K562 (cell line): ENCODE data around the gene PKD1. TPM values are rescaled to one million over a fixed set of nuclear protein-coding genes. Genes with fewer than 3 reads are reported as not detected.

ENCODE experiments used
- ATAC-seq: fragments of 200-7000 bp; cut with Tn5 transposase; 3 replicates; pipeline ENCODE4 v1.9.1; 2020; ENCODE audit warnings: moderate library complexity
- BruUV-seq: library from RNA; stranded (reverse); fragments of 400-500 nt; replicated peaks from 2 replicates; lab custom pipeline; 2021; lab: Mats Ljungman, UMichigan
- CTCF ChIA-PET: fragments of 300-600 bp; formaldehyde crosslinking; extraction: SDS; loops from one replicate; lab custom pipeline; 2021; ENCODE audit warnings: low intra/inter-chr PET ratio; lab: Yijun Ruan, JAX
- POLR2A ChIA-PET: fragments of 300-600, 350-650 bp; sonication (Branson Sonifier 250); formaldehyde crosslinking; extraction: SDS; loops from one replicate; lab custom pipeline; 2021; ENCODE audit warnings: antibody characterized with exemption, inconsistent platforms; lab: Yijun Ruan, JAX
- DNase-seq, 4 experiments: peaks; one replicate each; pipeline versions ENCODE4 v3.0.0 to v3.0.0-alpha.2; 2011 to 2018; ENCODE audit warnings: low spot score in 3 of 4, mixed read lengths in 3 of 4; ENCODE audit errors: extremely low read depth in 1 of 4
- FAIRE-seq: peaks from 2 replicates; lab custom pipeline; 2011; peaks lifted over from hg19 to GRCh38; lab: Jason Lieb, UNC
- H2AFZ ChIP-seq: 2 replicates; pipeline ENCODE4 v1.6.0; 2011; ENCODE audit warnings: low read depth, low read length, control low read depth, inconsistent platforms
- H3K27ac ChIP-seq: fragments of 200-600 bp; 3 replicates; pipeline ENCODE4 v1.8.0; 2011; ENCODE audit warnings: low read depth, mild to moderate bottlenecking, control low read depth, inconsistent platforms, low read length, moderate library complexity, mixed read lengths; ENCODE audit errors: extremely low read depth
- H3K27me3 ChIP-seq, 2 experiments: fragments of 300-600 bp in 1 of 2; 2 replicates in 1 of 2; 3 replicates in 1 of 2; pipeline versions ENCODE4 v1.6.0 to v1.8.0; 2011; ENCODE audit warnings: inconsistent platforms in 2 of 2, low read length in 2 of 2, mild to moderate bottlenecking in 1 of 2, mixed read lengths in 1 of 2, moderate library complexity in 1 of 2; ENCODE audit not compliant: control insufficient read depth in 2 of 2, insufficient read depth in 2 of 2
- H3K36me3 ChIP-seq: fragments of 300-600 bp; 3 replicates; pipeline ENCODE4 v1.8.0; 2011; ENCODE audit warnings: mild to moderate bottlenecking, low read length, inconsistent platforms; ENCODE audit not compliant: control insufficient read depth, insufficient read depth
- H3K4me1 ChIP-seq, 2 experiments: fragments of 200-600 bp in 1 of 2; replicated peaks in 1 of 2; 2 replicates in 1 of 2; 3 replicates in 1 of 2; pipeline versions ENCODE4 v1.5.1 to v1.8.0; 2011; ENCODE audit warnings: inconsistent platforms in 2 of 2, low read length in 2 of 2, mild to moderate bottlenecking in 1 of 2, mixed read lengths in 1 of 2, moderate library complexity in 1 of 2; ENCODE audit not compliant: control insufficient read depth in 2 of 2, insufficient read depth in 2 of 2
- H3K4me2 ChIP-seq: 2 replicates; pipeline ENCODE4 v1.6.1; 2011; ENCODE audit warnings: low read length, control low read depth, inconsistent platforms, mixed read lengths; ENCODE audit not compliant: insufficient read depth
- H3K4me3 ChIP-seq: fragments of 200-600 bp; sonication (generic), shearing (Covaris generic); 2 replicates; pipeline ENCODE4 v1.5.1; 2016; ENCODE audit warnings: control low read depth, inconsistent platforms
- H3K79me2 ChIP-seq: fragments of 200-600 bp; 3 replicates; pipeline ENCODE4 v1.8.0; 2011; ENCODE audit warnings: low read length, inconsistent platforms; ENCODE audit not compliant: control insufficient read depth, insufficient read depth
- H3K9ac ChIP-seq, 2 experiments: 2 replicates each; pipeline versions ENCODE4 v1.6.0 to v1.6.1; 2011; ENCODE audit warnings: low read depth in 2 of 2, low read length in 2 of 2, control low read depth in 1 of 2, inconsistent platforms in 1 of 2, mild to moderate bottlenecking in 1 of 2, mixed read lengths in 1 of 2; ENCODE audit not compliant: insufficient read depth in 1 of 2
- H3K9me1 ChIP-seq: one replicate; pipeline ENCODE4 v1.6.0; 2011; ENCODE audit warnings: inconsistent platforms, mild to moderate bottlenecking, low read length, moderate library complexity; ENCODE audit not compliant: control insufficient read depth, insufficient read depth
- H3K9me3 ChIP-seq: replicated peaks from 2 replicates; pipeline ENCODE4 v1.5.1; 2011; ENCODE audit warnings: low read depth, low read length, inconsistent platforms; ENCODE audit not compliant: control insufficient read depth, insufficient read depth
- H4K20me1 ChIP-seq: replicated peaks from 2 replicates; pipeline ENCODE4 v1.6.1; 2011; ENCODE audit warnings: low read length, inconsistent platforms, mixed read lengths; ENCODE audit not compliant: control insufficient read depth, insufficient read depth
- CSDE1 ChIP-seq, 2 experiments: fragments of 450-650 bp; IDR thresholded peaks; 2 replicates each; pipeline ENCODE4 v1.6.1; 2016; ENCODE audit warnings: mild to moderate bottlenecking in 1 of 2
- DLX4 ChIP-seq: fragments of 250-450 bp; sonication (Bioruptor Pico); IDR thresholded peaks from 2 replicates; pipeline ENCODE4 v1.6.1; 2021; ENCODE audit warnings: mild to moderate bottlenecking
- ELK3 ChIP-seq: fragments of 450-650 bp; formaldehyde crosslinking; IDR thresholded peaks from 2 replicates; pipeline ENCODE4 v1.4.0; 2020; ENCODE audit warnings: mild to moderate bottlenecking
- MBD1 ChIP-seq: fragments of 250-450 bp; sonication (Bioruptor Pico); IDR thresholded peaks from 2 replicates; pipeline ENCODE4 v1.8.0; 2022; ENCODE audit warnings: inconsistent platforms
- POLR2G ChIP-seq: fragments of 200-400 bp; formaldehyde crosslinking; IDR thresholded peaks from 2 replicates; pipeline ENCODE4 v1.6.1; 2017; ENCODE audit warnings: low read depth, mild to moderate bottlenecking, antibody characterized with exemption, low read length, moderate library complexity
- PPARD ChIP-seq: fragments of 250-450 bp; sonication (Bioruptor Pico); IDR thresholded peaks from 2 replicates; pipeline ENCODE4 v1.8.0; 2022; ENCODE audit warnings: inconsistent platforms, mild to moderate bottlenecking, moderate library complexity
- ZNF121 ChIP-seq: sonication (generic); formaldehyde crosslinking; conservative IDR thresholded peaks from 2 replicates; pipeline ENCODE4 v1.8.0; 2022; ENCODE audit warnings: missing genetic modification reagents
- ZNF41 ChIP-seq: fragments of 250-450 bp; sonication (Bioruptor Pico); conservative IDR thresholded peaks from 2 replicates; pipeline ENCODE4 v1.4.0; 2020; ENCODE audit warnings: mild to moderate bottlenecking
- WGBS: fragments of 100-300 bp; shearing (Covaris generic); methylation state at CpG from one replicate; pipeline ENCODE4 v1.1.6; 2016; ENCODE audit warnings: low coverage, mixed read lengths; ENCODE audit not compliant: insufficient coverage; ENCODE audit errors: missing lambda C conversion rate; 5-methylcytosine and 5-hydroxymethylcytosine counted together
- in situ Hi-C: fragments of 300-500 bp; cut with MboI; formaldehyde crosslinking; loops from 4 replicates; pipeline ENCODE4 v1.15.0; 2018; ENCODE audit warnings: inconsistent platforms, mixed read lengths
- intact Hi-C: fragments of 100-400 bp; cut with micrococcal nuclease; formaldehyde crosslinking; loops from 2 replicates; pipeline ENCODE4 v1.14.2; 2022
- polyA plus RNA-seq, 8 experiments: library from polyadenylated mRNA; depleted of rRNA in 4 of 8; stranded (reverse) in 5 of 8; unstranded in 3 of 8; fragments of >200 nt; fragmentation: Nextera tagmentation in 2 of 8; fragmentation: Illumina TruSeq in 1 of 8; extraction: Ambion mirVana in 2 of 8; extraction: Trizol in 1 of 8; gene quantifications; 2 replicates each; pipeline versions ENCODE4 v1.2.1 to v1.2.3, GENCODE V29; 2011 to 2014; ENCODE audit warnings: inconsistent platforms in 1 of 8, missing spikeins in 1 of 8
- total RNA-seq, 7 experiments: library from RNA; depleted of rRNA in 6 of 7; stranded (reverse); fragments of >200 nt in 6 of 7; fragmentation: Illumina TruSeq in 2 of 7; extraction: Trizol in 2 of 7; gene quantifications; 2 replicates each; pipeline versions ENCODE4 v1.2.1 to v1.2.3, GENCODE V29; 2011 to 2021; ENCODE audit warnings: low replicate concordance in 1 of 7
- TF ChIP-seq, protein P1 (sequence below): fragments of 450-650 bp; formaldehyde crosslinking; IDR thresholded peaks from 2 replicates; pipeline ENCODE4 v1.4.0; 2022; ENCODE audit warnings: mild to moderate bottlenecking, moderate library complexity

The PKD1 gene
- total and polyA plus RNA-seq, 9 of the 15 experiments (the other 6 are each of a cell fraction or from before 2014, with no cell fraction given) = 0.23 to 93.5 (median 12.6) TPM

DNA sequence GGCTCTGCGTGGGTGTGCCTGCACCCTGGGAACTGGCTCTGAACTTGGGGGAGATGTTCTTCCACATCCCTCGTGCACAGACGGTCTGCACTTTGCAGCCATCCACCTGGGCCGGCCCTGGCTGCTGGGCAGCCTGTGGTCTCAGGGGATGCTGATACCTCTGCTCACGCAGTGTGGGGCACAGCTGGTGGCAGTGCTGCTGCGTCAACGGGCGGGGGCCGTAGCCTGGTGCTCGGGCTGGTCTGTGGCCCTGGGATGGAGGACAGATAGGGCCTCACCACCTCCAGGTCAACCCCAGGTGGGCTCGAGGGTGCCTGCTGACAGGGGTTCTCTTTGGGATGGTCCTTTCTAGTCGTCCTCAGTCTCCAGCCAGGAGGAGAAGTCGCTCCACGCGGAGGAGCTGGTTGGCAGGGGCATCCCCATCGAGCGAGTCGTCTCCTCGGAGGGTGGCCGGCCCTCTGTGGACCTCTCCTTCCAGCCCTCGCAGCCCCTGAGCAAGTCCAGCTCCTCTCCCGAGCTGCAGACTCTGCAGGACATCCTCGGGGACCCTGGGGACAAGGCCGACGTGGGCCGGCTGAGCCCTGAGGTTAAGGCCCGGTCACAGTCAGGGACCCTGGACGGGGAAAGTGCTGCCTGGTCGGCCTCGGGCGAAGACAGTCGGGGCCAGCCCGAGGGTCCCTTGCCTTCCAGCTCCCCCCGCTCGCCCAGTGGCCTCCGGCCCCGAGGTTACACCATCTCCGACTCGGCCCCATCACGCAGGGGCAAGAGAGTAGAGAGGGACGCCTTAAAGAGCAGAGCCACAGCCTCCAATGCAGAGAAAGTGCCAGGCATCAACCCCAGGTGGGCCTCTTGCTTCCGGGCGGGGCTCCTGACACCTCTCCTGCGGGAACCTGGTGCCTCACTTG, 51.6 kb downstream of the PKD1 start:
- Histone ChIP-seq H3K9me3 (no peaks in the 10 kb centered on the region), H3K4me3 (no peak overlapping the region), H3K27me3 (no peaks in the 10 kb centered on the region), H3K79me2 (no peaks in the 10 kb centered on the region), H4K20me1 (no peaks in the 10 kb centered on the region), H3K4me1 (peaks cover 0 to 50% of the 10 kb centered on the region in 2 experiments; a peak in 2 of 5 replicates), H3K27ac (no peak overlapping the region), H3K4me2 (no peak overlapping the region), H2AFZ (no peak overlapping the region), H3K36me3 (peaks cover 67% of the 10 kb centered on the region; the same call in 2 of the 3 replicates), H3K9me1 (no peaks in the 10 kb centered on the region), H3K9ac (peak overlapping the region in 1 of 2 experiments; percentile 64; a peak in 1 of 4 replicates)
- intact Hi-C loops = no loop called here
- in situ Hi-C loops = loop anchor here (10.0 kb wide), 1 partner anchor 61 kb away; the partner anchor contains the start of gene RAB26
- BruUV-seq = no TSS peak
- no peak for DNase-seq
- ChIA-PET POLR2A (no interaction called here), CTCF (no interaction called here)
- WGBS = 87% methylated on average over 44 of the region's 44 CpGs
- ATAC-seq = no peak
- TF ChIP-seq POLR2G (peak; percentile 45; the same call in 1 of the 2 replicates), PPARD (no peak)
- no peak for FAIRE-seq

GRCh38 chr16:2083409-2083808, 52.3 kb downstream of the PKD1 start:
- H3K27me3 ChIP-seq = no peaks in the 10 kb centered on the region
- no peak overlapping the region for H3K4me3 ChIP-seq
- ChIA-PET POLR2A (interaction anchor here (0.5 to 0.7 kb wide), 2 partner anchors 119 to 772 kb away, joined by 3 read pairs; partner anchors contain the start of gene RPS2), CTCF (no interaction called here)
- no peaks in the 10 kb centered on the region for H4K20me1 ChIP-seq
- DNase-seq (no peak), ATAC-seq (no peak), FAIRE-seq (no peak)
- no peak overlapping the region for H2AFZ ChIP-seq
- H3K4me2 ChIP-seq = no peak overlapping the region
- intact Hi-C loops = no loop called here
- H3K4me1 ChIP-seq = peaks cover 0 to 43% of the 10 kb centered on the region in 2 experiments; a peak in 2 of 5 replicates
- no peak overlapping the region for H3K27ac ChIP-seq
- 79% methylated on average over 17 of the region's 19 CpGs for WGBS
- H3K36me3 ChIP-seq = peaks cover 64% of the 10 kb centered on the region; the same call in 1 of the 3 replicates
- BruUV-seq = no TSS peak
- no peaks in the 10 kb centered on the region for H3K9me1 ChIP-seq
- in situ Hi-C loops = loop anchor here (10.0 kb wide), 1 partner anchor 61 kb away; the partner anchor contains the start of gene RAB26
- TF ChIP-seq ELK3 (CRISPR knock-in tag) = no peak
- peak; percentile 35 for TF ChIP-seq POLR2G
- TF ChIP-seq, protein P1, sequence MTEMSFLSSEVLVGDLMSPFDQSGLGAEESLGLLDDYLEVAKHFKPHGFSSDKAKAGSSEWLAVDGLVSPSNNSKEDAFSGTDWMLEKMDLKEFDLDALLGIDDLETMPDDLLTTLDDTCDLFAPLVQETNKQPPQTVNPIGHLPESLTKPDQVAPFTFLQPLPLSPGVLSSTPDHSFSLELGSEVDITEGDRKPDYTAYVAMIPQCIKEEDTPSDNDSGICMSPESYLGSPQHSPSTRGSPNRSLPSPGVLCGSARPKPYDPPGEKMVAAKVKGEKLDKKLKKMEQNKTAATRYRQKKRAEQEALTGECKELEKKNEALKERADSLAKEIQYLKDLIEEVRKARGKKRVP (CRISPR knock-in tag) = no peak
- no peak for TF ChIP-seq ZNF121
- no peak for TF ChIP-seq MBD1 (CRISPR knock-in tag)
- no peak for TF ChIP-seq DLX4 (CRISPR knock-in tag)
- TF ChIP-seq ZNF41 (CRISPR knock-in tag) = no peak
- TF ChIP-seq CSDE1 (IDR thresholded peaks at IDR 0.05) = no peak
- no peaks in the 10 kb centered on the region for H3K79me2 ChIP-seq
- no peaks in the 10 kb centered on the region for H3K9me3 ChIP-seq
- H3K9ac ChIP-seq = peak overlapping the region in 1 of 2 experiments; percentile 20; a peak in 1 of 4 replicates
